H7 (cell line): Measurements from ENCODE around the gene RANBP10. TPM values are rescaled to one million over a fixed set of nuclear protein-coding genes. Genes with fewer than 3 reads are reported as not detected.

Source experiments
- DNase-seq: peaks from one replicate; pipeline ENCODE4 v3.0.0; 2012
- H3K27me3 ChIP-seq: 2 replicates; pipeline ENCODE4 v1.6.0; 2011; ENCODE audit warnings: mild to moderate bottlenecking, low read length; ENCODE audit not compliant: control insufficient read depth, insufficient read depth
- H3K36me3 ChIP-seq: replicated peaks from 2 replicates; pipeline ENCODE4 v1.5.1; 2011; ENCODE audit warnings: low read length; ENCODE audit not compliant: control insufficient read depth, insufficient read depth
- H3K4me3 ChIP-seq: 2 replicates; pipeline ENCODE4 v1.5.1; 2011; ENCODE audit warnings: low read depth, mild to moderate bottlenecking, control low read depth, low read length, moderate library complexity; ENCODE audit not compliant: insufficient read depth
- total RNA-seq: library from RNA; depleted of rRNA; stranded (reverse); fragments of >200 nt; shearing (Covaris generic); gene quantifications from 2 replicates; pipeline ENCODE4 v1.2.3, GENCODE V29; 2014; rRNA removed

RANBP10 gene
- total RNA-seq, 1 experiment from 2014 or later: 7.3 TPM

DNA sequence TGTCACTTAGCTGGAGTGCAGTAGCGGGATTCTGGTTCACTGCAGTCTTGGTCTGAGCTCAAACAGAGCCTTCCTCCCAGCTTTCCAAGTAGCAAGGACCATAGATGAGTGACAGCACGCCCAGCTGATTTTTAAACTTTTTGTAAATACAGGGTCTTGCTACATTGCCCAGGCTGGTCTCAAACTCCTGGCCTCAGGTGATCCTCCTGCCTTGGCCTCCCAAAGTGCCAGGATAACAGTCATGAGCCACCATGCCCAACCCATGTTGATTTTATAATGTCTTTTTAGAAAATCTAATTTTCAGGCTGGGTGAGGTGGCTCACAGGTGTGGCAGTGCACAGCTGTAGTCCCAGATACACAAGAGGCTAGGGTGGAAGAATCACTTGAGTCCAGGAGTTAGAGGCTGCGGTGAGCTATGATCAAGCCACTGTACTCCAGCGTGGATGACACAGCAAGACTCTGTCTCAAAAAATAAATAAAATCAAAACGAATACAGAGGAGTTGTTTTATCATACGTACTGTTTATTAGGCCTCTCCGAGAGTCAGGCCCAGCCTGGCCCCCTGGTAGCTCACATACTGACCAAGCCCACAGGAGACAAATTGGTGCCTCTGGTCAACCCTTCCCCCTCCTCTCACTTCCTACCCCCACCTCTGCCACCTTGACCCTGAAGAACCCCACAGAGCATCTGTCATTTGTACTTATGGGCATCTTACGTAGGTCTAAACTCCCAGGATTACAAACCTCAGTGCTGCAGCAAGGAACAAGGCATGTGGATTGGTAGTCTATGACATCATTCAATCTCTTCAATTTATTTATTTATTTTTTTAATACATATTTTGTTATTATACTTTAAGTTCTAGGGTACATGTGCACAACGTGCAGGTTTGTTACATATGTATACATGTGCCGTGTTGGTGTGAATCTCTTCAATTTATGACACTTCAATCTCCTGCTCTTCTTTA lies 126.1 kb downstream of the RANBP10 start:
- H3K27me3 ChIP-seq: no peaks in the 10 kb centered on the region
- no peak overlapping the region for H3K4me3 ChIP-seq
- no peak for DNase-seq
- peaks cover 7% of the 10 kb centered on the region for H3K36me3 ChIP-seq

DNA sequence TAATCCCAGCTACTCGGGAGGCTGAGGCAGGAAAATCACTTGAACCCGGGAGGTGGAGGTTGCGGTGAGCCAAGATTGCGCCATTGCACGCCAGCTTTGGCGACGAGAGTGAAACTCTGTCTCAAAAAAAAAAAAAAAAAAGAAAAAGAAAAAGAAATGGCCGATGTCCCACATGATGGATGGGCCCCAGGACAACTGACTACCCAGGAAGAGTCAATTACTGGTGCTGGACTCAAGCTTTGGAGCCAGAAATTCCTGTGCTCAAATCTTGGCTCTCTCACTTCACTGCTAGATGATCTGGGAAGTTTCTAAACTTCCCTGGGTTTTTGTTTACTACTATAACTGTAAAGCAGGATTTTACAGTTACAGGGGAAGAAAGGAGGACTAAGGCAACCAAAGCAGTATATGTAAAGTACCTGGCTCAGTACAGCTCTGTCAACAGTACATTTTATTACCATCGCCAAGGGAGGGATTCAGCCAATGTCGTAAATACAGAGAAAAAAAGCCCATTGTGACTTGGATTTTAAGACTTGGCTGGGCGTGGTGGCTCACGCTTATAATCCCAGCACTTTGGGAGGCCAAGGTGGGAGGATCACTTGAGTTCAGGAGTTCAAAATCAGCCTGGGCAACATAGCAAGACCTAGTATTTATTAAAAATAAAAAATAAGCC lies 127.9 kb downstream of the RANBP10 start:
- no peaks in the 10 kb centered on the region for H3K27me3 ChIP-seq

DNA sequence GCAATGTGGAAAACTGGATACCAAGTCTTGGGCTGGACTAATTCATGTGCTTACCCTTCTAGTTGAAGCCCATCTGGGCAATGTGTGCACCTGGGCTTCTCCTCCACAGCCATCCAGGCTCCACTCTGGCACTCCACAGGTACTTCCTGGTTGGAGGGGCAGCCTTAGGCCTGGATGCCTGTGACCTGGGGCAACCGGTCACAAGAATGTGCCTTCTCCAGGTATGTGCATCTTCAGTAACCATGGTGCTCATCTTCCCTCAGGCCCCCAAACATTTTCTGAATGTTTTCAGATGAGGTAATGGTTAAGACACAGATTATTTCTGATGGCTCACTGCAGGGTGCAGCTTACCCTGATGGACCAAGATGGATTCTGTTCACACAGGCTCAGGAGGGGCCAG lies 128.6 kb downstream of the RANBP10 start:
- Histone ChIP-seq H3K4me3 (no peak overlapping the region), H3K27me3 (no peaks in the 10 kb centered on the region), H3K36me3 (no peaks in the 10 kb centered on the region)
- DNase-seq: peak; percentile 37

More for the DNA sequence above, 127.9 kb downstream of the RANBP10 start:
- DNase-seq: no peak
- no peak overlapping the region for H3K4me3 ChIP-seq
- no peaks in the 10 kb centered on the region; the same call in none of the 2 replicates for H3K36me3 ChIP-seq

- Histone ChIP-seq H3K4me3 (no peak overlapping the region), H3K27me3 (no peaks in the 10 kb centered on the region), H3K36me3 (no peaks in the 10 kb centered on the region)
- no peak for DNase-seq
Observed at GRCh38 chr16:67676939-67677338, 129.4 kb downstream of the RANBP10 start.

DNA sequence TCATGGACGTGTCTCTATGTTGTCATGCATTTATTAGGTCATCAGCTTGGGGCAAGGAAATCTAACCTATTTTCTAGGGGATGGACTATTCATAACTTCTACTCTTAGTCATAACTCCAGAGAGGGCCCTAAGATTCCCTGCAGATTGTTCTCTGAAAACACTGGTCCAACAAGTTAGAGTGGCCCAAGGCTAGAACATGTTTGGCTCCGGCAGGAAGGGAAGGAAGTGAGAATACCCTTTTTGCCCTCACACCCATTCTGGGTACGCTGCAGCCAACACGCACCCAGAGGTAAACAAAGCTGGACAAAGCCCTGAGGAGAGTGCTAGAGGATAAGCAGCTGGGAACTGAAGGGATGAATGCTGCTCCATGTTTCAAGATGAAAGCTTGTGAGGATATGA lies 129.8 kb downstream of the RANBP10 start:
- no peaks in the 10 kb centered on the region for H3K36me3 ChIP-seq
- DNase-seq: no peak
- H3K27me3 ChIP-seq: no peaks in the 10 kb centered on the region
- H3K4me3 ChIP-seq: no peak overlapping the region

- no peak for DNase-seq
- Histone ChIP-seq H3K36me3 (no peaks in the 10 kb centered on the region), H3K27me3 (no peaks in the 10 kb centered on the region), H3K4me3 (no peak overlapping the region)
Observed at GRCh38 chr16:67675999-67676398, 130.4 kb downstream of the RANBP10 start.

DNA sequence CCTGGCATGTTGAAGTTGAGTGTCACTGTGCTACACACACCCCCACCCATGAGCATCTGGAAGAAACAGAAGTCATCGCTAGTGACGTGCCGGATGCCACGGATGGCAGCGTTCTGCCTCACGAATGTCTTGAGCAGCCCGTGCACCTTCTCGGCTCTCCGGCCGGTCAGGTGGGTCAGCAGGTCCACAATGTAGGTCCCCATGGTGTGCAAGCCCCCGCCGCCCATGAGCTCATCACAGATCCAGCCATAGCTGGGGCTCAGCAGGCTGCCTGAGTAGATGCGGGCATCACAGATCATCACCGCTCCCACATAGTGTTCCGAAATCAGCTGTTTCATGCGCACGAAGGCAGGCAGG lies 130.8 kb downstream of the RANBP10 start:
- Histone ChIP-seq H3K4me3 (no peak overlapping the region), H3K27me3 (no peaks in the 10 kb centered on the region)

DNA sequence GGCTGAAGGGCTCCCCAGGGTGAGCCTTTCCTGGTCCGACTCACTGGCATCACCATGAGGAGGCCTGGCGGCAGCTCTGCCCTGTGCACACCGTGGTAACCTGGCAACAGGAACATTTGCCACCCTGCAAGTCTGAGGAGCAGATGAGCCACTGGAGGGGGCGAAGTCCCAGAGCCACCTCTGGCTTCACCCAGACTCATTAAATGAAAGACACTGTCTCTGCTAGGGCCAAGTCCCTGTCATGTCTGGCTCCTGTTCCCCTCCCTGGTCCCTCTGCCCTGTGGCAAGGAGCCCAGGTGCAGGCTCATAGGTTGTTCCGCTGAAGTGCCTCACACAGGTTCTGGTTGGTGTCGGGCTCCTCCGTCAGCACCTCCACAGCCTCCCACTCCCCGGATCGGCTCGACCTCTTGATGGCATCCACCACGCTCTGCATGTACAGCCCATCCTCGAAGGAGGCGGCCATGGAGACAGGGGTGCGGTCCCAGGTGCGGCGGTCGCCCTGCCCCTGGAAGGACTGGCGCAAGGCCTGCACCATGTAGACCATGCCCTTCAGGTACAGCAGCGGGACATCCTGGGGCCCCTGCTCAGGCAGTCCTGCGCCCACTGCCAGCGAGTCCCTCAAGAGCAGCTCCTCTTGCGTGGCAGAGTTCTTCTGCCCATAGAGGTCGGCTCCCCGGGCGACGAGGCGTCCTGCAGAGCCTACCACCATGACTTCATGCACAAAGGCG lies 131.3 kb downstream of the RANBP10 start:
- no peaks in the 10 kb centered on the region for H3K36me3 ChIP-seq
- H3K4me3 ChIP-seq: no peak overlapping the region
- no peaks in the 10 kb centered on the region for H3K27me3 ChIP-seq
- peak; percentile 33 for DNase-seq

More for the DNA sequence above, 130.8 kb downstream of the RANBP10 start:
- no peaks in the 10 kb centered on the region for H3K36me3 ChIP-seq
- DNase-seq: peak; percentile 26

- Histone ChIP-seq H3K27me3 (no peaks in the 10 kb centered on the region), H3K36me3 (no peaks in the 10 kb centered on the region), H3K4me3 (no peak overlapping the region)
- peak; percentile 56 for DNase-seq
Observed at GRCh38 chr16:67673712-67674580, 132.4 kb downstream of the RANBP10 start.

Other genes starting within 250 kb of the RANBP10 start
- 35.7 and 42.9 TPM in 2 replicates for gene CTCF, start 244.0 kb downstream of the RANBP10 start, total RNA-seq
- 3.6 and 6.4 TPM in 2 replicates for gene CARMIL2, start 161.4 kb downstream of the RANBP10 start, total RNA-seq
- gene ACD, start 146.3 kb downstream of the RANBP10 start, total RNA-seq: 44.9 and 52.2 TPM in 2 replicates
- gene PARD6A, start 145.6 kb downstream of the RANBP10 start, total RNA-seq: 5.5 and 6.8 TPM in 2 replicates
- gene ENKD1, start 139.8 kb downstream of the RANBP10 start, total RNA-seq: 7.0 and 12.3 TPM in 2 replicates
- gene C16orf86, start 139.7 kb downstream of the RANBP10 start, total RNA-seq: 8.5 and 9.0 TPM in 2 replicates
- gene GFOD2, start 87.2 kb downstream of the RANBP10 start, total RNA-seq: 25.3 and 26.2 TPM in 2 replicates
- 0.15 and 0.21 TPM in 2 replicates for gene TSNAXIP1, start 329 bp upstream of the RANBP10 start, total RNA-seq
- 57.6 and 67.0 TPM in 2 replicates for gene THAP11, start 35.8 kb upstream of the RANBP10 start, total RNA-seq
- gene NUTF2, start 40.4 kb upstream of the RANBP10 start, total RNA-seq: 295 and 340 TPM in 2 replicates
- gene CENPT, start 41.1 kb upstream of the RANBP10 start, total RNA-seq: 34.9 and 43.7 TPM in 2 replicates
- 88.0 and 96.6 TPM in 2 replicates for gene EDC4, start 66.5 kb upstream of the RANBP10 start, total RNA-seq
- gene NRN1L, start 78.3 kb upstream of the RANBP10 start, total RNA-seq: 5.3 and 7.6 TPM in 2 replicates
- gene PSKH1, start 86.7 kb upstream of the RANBP10 start, total RNA-seq: 18.8 and 20.1 TPM in 2 replicates
- 2.4 and 3.7 TPM in 2 replicates for gene CTRL, start 125.3 kb upstream of the RANBP10 start, total RNA-seq
- gene PSMB10, start 130.3 kb upstream of the RANBP10 start, total RNA-seq: 28.7 and 36.6 TPM in 2 replicates
- gene LCAT, start 137.6 kb upstream of the RANBP10 start, total RNA-seq: 5.2 and 6.7 TPM in 2 replicates
- 43.2 and 56.6 TPM in 2 replicates for gene SLC12A4, start 162.1 kb upstream of the RANBP10 start, total RNA-seq
- gene DPEP3, start 173.9 kb upstream of the RANBP10 start, total RNA-seq: 0.03 and 0.48 TPM in 2 replicates
- 0.33 TPM in 1 of 2 replicates, not detected in the other for gene DPEP2, start 192.9 kb upstream of the RANBP10 start, total RNA-seq
- gene DPEP2NB, start 209.4 kb upstream of the RANBP10 start, total RNA-seq: not detected in 2 replicates
- 19.4 and 26.4 TPM in 2 replicates for gene DDX28, start 216.7 kb upstream of the RANBP10 start, total RNA-seq
- 46.9 and 54.9 TPM in 2 replicates for gene DUS2, start 216.7 kb upstream of the RANBP10 start, total RNA-seq